ENCODE data around the gene NR2F1.

The NR2F1 gene

GRCh38 chr5:93604644-93605515 lies 21.9 kb downstream of the NR2F1 start:
- no peak for DNase-seq

GRCh38 chr5:93606382-93606752 lies 23.3 kb downstream of the NR2F1 start:
- no peak for DNase-seq

- DNase-seq, result no peak
These were observed 24.6 kb downstream of the NR2F1 start for GRCh38 chr5:93607367-93608258.

GRCh38 chr5:93608855-93609254 lies 25.8 kb downstream of the NR2F1 start:
- no peak for DNase-seq

GRCh38 chr5:93609762-93610161 lies 26.7 kb downstream of the NR2F1 start:
- DNase-seq, result no peak

DNA sequence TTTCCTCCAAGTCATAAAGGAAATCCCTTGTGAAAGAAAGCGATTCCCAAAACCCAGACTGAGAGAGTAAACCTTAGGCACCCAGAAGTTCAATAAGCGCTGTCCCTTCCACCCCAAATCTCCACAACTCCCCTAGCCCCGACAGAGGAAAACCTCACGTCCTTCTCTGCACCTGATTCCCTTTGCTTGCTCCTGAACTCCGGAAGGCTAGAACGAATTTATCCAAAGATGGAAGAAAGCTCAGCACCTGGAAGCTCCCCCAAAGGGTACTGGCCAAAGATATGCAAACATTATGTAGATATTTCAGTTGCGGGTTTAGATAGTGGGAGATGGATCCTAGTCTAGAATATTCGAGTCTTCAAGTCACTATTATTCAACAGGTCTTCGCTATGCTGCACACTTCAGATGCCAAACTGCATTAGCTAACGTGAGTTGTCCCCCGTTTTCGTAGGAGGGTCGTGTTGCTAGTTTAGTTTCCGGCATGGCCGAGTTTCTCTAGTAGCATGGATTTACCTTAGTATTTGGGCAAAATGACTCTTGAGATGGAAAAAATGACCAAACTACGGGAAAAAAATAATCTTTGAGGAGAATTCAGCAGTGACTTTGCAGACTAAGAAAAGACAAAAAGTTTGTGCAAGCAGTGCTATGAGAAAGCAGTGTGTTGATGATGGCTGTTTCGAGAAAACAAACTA lies 27.7 kb downstream of the NR2F1 start:
- no peak for DNase-seq

DNA sequence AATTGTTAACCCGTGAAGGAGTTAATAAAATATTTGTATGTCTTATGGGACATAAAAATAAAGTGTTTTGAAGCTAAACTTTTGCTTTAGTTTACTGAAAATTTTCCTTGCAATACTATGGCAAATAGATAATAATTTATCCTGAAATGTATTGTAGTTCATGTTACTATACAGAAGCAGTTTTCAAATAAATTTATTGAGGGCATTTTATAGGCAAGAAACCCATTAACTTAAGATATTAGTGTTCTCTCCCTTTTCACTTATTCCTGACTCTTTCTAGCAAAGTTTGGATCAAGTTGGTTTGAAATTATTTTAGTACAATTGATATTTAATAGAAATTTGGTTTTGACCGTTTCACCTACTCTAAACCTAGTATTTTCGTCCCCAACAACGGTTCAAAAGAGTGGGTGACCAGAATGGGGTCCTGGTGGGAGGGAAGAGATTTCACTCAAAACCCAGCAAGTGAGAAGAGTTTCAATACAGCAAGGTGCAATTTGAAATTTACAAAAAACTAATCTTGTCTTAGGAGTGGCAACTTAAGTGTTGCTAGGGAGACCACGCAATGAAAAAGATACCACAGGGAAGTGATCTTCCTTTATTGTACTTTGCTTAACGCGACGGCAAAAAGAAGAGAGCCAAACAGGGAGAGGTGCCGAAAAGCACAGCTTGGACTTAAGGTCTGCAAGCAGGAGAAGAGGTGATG lies 28.4 kb downstream of the NR2F1 start:
- DNase-seq, result no peak

- no peak for DNase-seq
These were observed 29.2 kb downstream of the NR2F1 start for GRCh38 chr5:93611976-93612854.

DNA sequence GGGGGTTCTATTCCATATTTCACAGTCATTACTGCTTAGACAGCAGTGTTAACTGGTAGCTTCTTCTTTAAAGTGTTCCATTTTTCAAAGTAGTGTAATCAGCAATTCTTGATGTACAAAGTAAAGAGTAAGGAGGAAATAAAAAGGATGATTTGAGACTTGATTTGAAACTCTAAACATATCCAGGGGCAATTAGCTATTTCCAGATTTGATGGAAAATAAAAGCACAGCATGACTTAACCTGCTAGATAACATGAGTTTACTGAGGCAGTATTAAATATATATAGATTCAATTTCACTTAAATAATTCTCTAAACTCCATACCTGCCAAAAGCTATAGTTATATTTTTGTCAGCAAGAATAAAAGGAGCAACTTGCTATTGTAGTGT lies 29.8 kb downstream of the NR2F1 start:
- no peak for DNase-seq

DNA sequence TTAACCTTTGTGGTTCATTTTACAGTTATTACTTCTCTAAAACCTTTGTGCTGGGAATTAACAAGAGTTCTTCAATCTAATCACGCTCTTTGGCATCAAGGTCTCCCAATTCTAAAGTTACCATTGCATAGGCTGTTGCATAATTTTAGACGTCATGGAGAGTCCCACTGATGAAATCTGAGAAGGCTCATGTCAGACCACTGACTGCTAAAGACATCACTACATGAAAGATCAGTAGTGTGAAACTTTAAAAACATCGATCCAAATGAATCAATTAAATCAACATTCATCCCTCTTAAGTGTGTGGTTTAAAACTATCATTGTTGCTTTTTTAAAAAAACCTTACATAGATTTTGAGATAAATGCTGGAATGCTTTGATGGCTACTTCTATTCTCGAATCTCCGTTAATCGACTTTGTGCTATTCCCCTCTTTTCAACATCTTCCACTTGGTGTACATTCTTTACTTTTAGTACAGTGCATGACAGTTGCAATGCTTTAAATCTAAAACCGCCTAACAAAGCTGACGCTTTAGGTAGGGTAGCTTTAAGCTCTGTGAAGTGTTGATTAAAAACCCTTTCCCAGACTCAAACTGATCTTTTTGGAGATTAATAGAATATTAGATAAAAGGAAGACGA lies 33.6 kb downstream of the NR2F1 start:
- no peak for DNase-seq

DNA sequence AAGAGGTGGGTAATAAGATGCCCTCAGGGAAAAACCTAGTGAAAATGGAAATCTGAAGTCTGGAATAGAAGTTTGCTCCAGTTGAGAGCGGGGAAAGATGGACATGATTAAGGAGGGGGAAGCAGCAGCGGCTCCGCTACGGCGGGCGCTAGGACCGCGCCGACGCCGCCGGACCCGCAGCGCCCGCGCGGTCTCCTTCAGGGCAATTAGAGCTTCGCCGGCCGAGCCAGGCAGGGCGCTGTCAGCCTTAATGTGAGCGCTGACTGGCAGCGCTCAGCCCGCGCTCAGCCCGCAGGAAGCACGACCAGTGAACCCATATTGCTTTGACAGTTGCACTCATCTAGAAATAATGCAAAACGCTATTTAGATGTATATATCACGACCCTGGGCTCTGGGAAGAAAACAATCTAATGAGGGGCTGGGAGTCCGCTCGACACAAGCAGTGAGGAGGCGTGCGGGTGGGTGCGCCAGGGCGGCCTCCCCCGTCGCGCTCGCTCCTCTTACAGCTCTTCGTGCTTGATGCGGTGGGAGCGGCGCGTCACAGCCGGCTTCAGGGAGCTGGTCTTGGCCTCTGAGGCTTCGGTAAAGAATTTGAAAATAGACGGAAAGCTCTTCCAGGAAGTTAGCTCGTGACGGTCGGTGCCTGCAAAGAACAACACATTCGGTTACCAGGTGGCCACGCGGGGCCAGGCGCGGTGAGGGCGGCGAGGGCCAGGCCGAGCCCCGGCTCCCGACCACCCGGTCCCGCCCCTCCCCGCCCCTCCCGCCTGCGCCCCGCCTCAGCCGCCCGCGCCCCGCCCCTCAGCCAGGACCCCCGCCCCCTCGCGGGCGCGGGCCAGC lies 37.7 kb downstream of the NR2F1 start:
- peak; percentile 51 for DNase-seq

GRCh38 chr5:93621327-93621798 lies 38.3 kb downstream of the NR2F1 start:
- DNase-seq, result no peak

DNA sequence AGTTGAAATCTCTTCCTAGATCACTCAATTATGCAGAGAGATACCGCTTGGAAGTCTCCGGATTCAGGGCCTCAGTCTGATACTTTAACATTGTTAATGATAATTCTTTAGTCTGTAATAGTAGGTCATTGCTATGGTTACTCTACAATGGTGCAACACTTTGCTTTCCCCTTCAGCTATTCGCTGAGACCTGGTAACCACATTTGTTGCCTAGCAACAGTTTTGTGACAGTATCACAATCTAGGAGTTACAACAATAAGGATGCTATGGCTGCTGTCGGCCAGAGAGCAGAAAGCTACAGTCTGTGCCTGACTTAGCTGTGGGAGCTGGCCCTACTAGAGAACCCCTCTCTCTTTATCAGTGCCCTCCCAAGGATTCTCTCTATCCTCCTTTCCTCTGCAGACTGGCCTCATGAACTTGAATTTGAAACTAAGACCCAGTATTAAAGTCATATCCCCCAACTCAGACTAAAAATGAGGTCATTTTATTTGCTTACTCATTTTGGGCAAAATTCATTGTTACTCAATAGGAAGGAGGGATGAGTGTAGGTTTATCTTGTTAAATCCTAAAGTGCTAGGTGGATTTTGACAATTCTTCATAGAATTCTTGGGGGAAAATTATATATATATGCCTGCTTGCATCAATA lies 39.3 kb downstream of the NR2F1 start:
- DNase-seq, result peak; percentile 28

- no peak for DNase-seq
These were observed 40.1 kb downstream of the NR2F1 start for GRCh38 chr5:93623153-93623552.

DNA sequence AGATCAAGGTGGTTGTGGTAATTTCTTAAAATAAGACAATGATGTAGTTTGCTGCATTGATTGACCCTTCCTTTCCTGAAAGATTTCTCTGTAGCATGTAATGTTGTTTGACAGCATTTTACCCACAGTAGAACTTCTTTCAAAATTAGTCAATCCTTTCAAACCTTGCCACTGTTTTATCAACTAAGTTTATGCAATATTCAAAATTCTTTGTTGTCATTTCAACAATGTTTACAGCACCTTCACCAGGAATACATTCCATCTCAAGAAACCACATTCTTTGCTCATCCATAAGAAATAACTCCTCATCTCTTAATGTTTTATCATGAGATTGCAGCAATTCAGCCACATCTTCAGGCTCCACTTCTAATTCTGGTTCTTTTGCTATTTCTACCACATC lies 43.8 kb downstream of the NR2F1 start:
- DNase-seq, result no peak

DNA sequence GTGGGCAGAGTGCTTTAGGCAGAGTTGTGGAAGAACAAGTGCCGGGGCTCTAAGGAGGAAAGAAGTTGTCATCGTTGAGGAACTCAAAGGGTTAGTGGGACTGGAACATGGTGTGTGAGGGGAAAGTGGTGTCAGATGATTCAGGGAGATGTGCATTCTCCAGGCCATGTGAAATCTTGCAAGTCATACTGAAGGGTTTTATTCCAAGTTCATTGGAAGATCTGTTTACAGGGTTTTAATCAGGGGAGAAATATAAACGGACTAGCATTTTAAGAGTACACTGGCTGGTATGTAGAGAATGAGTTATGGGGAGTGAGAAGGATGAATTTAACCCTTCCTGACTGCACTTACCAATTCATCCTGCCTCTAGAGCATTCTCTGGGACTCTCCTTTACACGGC lies 49.3 kb downstream of the NR2F1 start:
- no peak for DNase-seq

GRCh38 chr5:93635991-93636390 lies 53.0 kb downstream of the NR2F1 start:
- DNase-seq, result no peak

GRCh38 chr5:93636837-93637236 lies 53.8 kb downstream of the NR2F1 start:
- no peak for DNase-seq

- no peak for DNase-seq
These were observed 54.7 kb downstream of the NR2F1 start for GRCh38 chr5:93637697-93638096.
